ENCODE measurements around the gene PDE11A.

PDE11A gene

DNA sequence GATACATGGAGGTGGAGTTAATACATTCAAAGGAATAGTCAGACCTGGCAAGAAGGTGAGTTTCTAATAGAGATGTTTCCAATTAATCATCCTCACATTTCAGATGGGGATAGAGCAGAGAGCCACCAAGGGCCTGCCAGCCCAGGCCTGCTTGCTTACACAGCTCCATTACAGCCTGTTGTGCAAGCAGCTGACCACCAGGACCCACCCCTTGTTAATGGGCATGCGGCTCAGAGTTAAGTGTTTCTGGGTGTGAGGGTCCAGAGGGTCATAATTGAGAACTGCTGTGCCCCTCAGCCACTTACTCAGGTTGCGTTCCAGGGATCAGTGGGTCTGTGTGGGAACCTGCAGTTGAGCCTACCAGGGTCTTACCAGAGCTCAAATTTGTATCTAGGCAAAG, 480.2 kb downstream of the PDE11A start:
- DNase-seq, result no peak

DNA sequence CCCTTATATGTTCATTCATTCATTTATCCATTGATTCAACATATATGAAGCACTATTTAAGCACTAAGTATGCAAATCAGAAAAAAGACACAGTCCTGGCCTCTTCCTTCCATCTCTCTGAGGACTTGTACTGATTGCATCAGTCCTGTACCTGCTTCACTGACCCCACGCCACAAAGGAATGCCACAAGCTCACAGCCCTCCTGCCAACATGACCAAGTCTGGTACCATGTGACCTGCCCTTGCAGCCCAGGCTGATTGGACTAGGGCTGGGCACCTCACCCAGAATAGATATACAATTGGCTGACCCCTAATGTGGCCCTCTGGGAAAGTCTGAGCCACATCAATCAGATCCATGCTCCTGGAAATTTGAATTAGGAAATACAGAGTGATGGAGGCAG, 483.4 kb downstream of the PDE11A start:
- DNase-seq, result no peak

DNA sequence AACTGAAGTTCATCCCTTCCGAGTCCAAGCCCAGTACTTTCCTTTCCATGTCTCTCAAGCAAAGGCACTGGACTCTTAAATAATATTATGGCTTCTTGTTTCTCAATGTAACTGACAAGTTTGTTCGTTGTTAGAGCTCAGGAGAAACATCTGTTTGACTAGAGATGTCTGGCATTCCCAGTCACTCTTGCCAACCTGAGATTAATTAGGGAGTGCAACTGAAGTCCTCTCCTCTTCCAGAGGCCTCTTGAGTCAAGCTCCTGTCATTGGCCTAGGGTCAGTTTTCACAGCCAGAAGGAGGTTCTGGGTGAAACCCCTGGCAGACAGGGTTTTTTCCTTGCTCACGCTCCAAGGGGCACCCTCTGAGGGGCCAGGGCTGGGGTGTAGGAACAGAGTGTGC, 483.9 kb downstream of the PDE11A start:
- DNase-seq, result no peak

DNA sequence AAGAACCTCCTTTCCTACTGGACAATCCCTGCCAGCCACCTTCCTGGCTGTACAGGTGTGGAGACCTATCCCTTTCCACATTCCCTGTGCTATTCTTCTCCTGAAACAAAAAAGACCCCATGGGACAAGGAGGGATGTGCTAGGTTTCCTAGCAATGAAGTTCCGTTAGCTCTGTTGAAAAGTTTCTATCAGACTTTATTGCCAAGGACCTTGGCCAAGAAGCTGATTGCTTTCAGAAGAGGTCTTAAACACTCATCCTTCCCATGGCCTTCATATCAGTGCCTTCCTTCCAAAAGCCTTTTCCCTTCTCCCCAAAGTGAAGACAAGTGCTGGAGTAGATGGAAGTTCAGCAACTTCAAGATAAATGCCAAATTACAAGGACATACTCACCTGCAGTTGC, 485.2 kb downstream of the PDE11A start:
- no peak for DNase-seq

DNA sequence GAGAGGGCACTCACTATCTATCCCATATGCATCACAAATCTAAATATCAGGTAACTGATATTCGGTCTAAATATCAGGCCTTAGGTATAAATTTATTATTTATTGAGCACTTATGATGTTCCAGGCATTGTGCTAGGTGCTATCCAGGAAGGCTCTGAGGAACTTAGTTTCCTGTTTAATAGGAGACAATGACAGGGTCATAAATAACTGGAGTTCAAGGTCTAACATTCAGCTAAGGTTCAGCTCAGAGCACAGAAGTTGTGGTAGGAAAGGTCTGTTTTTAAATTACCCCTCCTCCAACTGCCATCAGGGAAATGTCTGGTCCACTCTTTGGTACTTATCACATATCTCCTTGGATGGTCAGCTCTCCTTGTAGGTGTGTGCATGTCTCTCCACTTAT, 486.4 kb downstream of the PDE11A start:
- DNase-seq, result no peak

DNA sequence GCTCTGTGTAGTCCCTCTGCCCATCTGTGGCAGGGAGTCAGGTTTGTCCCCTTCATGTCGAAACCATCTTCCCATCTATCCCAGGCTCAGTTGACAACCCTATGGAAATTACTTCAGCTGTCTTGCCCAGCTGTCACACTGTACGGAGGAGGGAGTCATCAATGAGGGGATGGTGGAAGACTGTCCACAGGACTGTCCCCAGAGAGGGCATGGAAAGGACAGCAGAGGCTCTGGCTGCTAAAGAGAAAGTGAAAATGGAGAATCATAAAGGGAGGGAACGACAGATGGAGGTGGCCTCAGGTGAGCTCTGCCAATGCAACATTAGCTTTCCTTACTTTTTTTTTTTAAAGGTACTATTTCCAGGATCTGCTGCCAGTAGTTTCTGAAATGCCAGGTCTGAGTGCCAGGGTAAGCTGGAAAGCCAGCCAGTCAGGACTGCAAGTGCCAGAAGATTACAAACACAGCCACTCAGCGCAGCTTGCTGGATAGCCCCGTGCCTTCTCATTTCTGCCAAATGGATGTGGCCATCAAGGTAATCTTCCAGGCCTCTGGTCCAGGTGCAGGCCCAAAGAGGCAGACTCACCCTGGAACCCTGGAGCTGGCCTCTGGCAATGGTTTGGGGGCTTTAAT, 487.2 kb downstream of the PDE11A start:
- DNase-seq, result no peak

DNA sequence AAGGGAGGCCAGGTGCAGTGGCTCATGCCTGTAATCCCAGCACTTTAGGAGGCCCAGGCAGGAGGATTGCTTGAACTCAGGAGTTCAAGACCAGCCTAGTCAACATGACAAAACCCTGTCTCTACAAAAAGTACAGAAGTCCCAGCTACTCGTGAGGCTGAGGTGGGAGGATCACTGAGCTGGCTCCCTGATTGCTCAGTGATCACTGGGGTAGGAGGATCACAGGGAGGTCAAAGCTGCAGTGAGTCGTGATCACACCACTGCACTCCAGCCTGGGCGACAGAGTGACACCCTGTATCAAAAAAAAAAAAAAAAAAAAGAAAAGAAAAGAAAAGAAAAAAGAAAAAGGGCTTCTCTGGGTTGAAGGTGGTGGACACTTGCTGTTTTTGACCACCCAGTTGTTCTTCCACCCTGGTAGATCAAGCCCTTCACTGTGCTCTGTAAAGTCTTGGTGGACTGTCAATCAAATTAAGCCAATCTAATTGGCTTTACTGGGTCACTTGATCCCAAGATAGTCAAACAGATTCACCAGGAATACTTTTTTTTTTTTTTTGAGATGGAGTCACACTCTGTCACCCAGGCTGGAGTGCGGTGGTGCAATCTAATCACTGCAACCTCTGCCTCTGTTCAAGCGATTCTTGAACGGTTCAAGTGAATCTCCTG, 488.4 kb downstream of the PDE11A start:
- no peak for DNase-seq

DNA sequence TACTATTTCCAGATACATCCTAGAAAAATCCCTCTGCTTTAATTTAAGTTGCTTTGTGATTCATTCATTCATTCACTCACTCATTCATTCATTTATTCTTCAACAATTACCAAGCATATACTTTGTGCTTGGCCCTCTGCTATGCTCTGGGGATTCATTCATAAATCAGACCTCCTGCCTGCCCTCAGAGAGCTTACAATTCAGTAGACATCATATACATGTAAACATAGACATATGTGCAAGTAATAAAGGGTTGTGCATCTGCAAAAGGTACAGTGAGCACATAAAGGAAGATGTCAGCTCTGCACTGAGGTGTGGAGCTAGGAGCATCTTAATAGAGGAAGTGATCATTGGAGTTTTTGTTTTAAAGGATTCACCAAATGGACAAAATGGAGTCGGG, 490.6 kb downstream of the PDE11A start:
- no peak for DNase-seq

DNA sequence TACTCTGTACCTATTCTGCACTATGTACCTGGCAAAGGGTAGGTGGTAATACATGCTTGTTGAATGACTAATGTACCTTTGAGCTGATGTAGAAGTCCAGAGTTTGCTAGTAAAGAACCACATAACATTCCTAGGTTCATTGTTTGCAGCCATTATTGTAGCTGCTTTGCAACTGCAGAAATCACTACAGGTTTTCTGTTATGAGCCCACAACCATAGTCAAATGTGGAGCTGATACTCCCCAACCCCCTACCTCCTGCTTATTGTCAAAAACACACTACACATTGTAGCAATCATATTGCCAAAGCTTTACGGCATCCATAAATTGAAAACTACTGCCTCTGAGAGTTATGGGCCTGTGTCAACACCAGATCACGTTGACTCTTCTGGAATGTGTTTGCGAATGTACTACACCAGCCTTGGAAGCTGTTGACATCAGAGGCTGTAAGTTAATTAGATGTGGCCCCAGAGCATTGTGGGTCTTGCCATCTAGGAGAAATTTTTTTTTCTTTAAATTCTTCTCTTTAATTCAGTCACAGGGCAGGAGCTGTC, 493.0 kb downstream of the PDE11A start:
- DNase-seq, result no peak

DNA sequence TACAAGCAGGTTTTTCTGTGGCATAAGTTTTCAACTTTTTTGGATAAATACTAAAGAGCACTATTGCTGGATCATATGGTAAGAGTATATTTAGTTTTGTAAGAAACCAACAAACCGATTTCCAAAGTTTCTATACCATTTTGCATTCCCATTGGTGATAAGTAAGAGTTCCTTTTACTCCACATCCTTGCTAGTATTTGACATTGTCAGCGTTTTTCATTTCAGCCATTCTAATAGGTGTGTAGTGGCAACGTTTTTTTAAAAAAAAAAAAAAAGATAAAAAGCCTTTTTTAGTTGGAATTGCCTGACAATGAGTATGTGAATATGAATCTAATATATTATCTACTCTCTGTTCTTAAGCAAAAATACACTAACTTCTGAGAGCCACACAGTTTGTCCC, 494.1 kb downstream of the PDE11A start:
- no peak for DNase-seq

DNA sequence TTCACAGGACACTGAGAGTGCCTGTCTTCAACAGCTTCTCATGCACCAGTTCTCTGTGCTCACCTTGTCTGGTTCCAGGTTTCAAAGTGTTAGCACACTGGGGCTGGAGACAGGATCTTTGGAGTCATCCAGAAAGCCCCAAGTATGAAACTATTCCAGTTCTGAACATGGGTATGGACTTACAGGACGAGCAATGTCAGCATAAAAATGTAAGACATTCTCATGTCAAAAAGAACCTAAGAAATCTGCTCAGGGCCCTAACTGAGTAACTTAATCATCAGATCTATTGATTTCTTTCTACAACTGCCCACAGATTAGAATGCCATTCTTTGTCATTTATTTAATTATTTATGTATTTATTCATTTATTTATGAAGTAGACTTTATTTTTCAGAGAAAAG, 495.5 kb downstream of the PDE11A start:
- DNase-seq, result no peak

DNA sequence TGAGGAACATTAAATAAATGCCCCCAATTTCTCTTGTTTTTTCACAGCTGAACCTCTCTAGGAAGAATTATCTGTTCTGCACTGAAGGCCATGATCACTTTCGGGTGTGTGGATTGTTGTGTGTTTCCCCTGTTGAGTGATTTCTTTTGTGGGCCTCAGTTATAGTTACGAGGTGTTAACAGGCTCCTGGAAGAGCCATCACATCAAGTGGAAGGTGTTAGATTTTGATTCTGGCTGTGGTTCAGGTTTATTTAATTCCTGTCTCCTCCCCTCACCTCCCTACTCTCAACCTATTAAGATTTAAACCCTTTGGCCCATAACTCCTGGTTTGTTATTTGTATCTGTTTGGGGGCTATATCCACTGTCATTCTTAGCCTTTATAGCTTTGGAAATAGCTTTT, 497.2 kb downstream of the PDE11A start:
- no peak for DNase-seq

DNA sequence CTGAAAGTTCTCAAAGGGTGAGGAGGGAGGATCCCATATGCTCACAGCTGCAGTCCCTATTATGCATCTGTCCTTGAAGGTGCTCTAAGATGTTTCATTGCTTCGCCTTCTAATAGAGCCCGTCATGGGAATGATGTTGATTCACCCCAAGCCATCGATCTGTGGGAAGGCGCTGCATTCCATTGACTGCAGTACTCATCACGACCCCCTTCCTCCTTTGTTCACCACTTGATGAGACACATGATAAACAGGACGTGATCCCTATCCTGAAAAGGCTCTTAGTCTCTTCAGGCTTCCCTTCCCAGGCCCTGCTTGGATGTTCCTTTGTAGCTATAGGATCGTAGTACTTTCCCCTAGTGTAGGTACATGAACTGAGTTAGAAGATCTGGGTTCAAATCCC, 498.2 kb downstream of the PDE11A start:
- DNase-seq, result no peak
